Neural progenitor cell (in vitro differentiated cells): ENCODE measurements around the gene ERC2.

Experiments used
- EZH2phosphoT487 ChIP-seq: fragments of 200-600 bp; sonication (generic); IDR thresholded peaks from 2 replicates; pipeline ENCODE4 v1.6.1; 2017; ENCODE audit warnings: antibody characterized with exemption
- TF ChIP-seq, protein P1 (sequence below): fragments of 200-600 bp; sonication (generic); IDR thresholded peaks from 2 replicates; pipeline ENCODE4 v1.5.1; 2017; ENCODE audit warnings: antibody characterized with exemption, mild to moderate bottlenecking

DNA sequence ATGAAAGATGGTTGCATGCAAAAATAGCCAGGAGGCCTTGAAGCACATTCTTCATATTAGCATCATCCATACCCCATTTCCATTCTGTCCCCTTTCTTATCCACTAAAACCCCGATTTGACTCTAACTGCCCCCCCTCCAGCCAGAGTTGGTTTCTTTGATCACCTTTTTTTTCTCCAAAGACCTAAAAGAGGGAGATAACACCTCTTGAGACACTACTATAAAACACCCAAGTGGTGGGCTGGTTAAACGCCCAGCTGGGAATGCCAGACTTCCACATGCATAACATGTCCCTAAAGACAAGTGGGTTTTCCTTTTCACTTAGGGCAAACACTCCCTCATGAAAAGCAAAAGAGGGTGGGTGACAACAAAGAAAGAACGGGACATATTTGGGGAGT, 847.2 kb downstream of the ERC2 start:
- TF ChIP-seq, protein P1, sequence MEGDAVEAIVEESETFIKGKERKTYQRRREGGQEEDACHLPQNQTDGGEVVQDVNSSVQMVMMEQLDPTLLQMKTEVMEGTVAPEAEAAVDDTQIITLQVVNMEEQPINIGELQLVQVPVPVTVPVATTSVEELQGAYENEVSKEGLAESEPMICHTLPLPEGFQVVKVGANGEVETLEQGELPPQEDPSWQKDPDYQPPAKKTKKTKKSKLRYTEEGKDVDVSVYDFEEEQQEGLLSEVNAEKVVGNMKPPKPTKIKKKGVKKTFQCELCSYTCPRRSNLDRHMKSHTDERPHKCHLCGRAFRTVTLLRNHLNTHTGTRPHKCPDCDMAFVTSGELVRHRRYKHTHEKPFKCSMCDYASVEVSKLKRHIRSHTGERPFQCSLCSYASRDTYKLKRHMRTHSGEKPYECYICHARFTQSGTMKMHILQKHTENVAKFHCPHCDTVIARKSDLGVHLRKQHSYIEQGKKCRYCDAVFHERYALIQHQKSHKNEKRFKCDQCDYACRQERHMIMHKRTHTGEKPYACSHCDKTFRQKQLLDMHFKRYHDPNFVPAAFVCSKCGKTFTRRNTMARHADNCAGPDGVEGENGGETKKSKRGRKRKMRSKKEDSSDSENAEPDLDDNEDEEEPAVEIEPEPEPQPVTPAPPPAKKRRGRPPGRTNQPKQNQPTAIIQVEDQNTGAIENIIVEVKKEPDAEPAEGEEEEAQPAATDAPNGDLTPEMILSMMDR: no peak
- no peak for TF ChIP-seq EZH2phosphoT487
